GM18909 (cell line): ENCODE measurements around the gene PTMA.

Experiments used
- ATAC-seq: cut with Tn5 transposase; IDR thresholded peaks from one replicate; pipeline ENCODE4 v1.9.1; 2021; ENCODE audit warnings: mild to moderate bottlenecking; ENCODE audit not compliant: unreplicated experiment, poor library complexity

PTMA gene

GRCh38 chr2:231714639-231715498, 6.5 kb downstream of the PTMA start:
- no peak for ATAC-seq

GRCh38 chr2:231715499-231715837, 7.1 kb downstream of the PTMA start:
- ATAC-seq = no peak

GRCh38 chr2:231715988-231716616, 7.8 kb downstream of the PTMA start:
- no peak for ATAC-seq

- ATAC-seq = no peak
Measured at GRCh38 chr2:231716666-231717280, 8.4 kb downstream of the PTMA start.

GRCh38 chr2:231717281-231718171, 9.2 kb downstream of the PTMA start:
- peak; percentile 36 for ATAC-seq

- no peak for ATAC-seq
Measured at GRCh38 chr2:231718799-231719198, 10.5 kb downstream of the PTMA start.

- ATAC-seq = peak; percentile 10
Measured at GRCh38 chr2:231720292-231720986, 12.1 kb downstream of the PTMA start.

GRCh38 chr2:231720987-231721966, 13.0 kb downstream of the PTMA start:
- ATAC-seq = peak; percentile 80

GRCh38 chr2:231722721-231723307, 14.5 kb downstream of the PTMA start:
- ATAC-seq = no peak

- no peak for ATAC-seq
Measured at GRCh38 chr2:231725476-231725875, 17.2 kb downstream of the PTMA start.

- no peak for ATAC-seq
Measured at GRCh38 chr2:231726276-231726675, 18.0 kb downstream of the PTMA start.

GRCh38 chr2:231727621-231728020, 19.3 kb downstream of the PTMA start:
- ATAC-seq = no peak

- no peak for ATAC-seq
Measured at GRCh38 chr2:231732604-231733003, 24.3 kb downstream of the PTMA start.

- no peak for ATAC-seq
Measured at GRCh38 chr2:231737761-231738160, 29.4 kb downstream of the PTMA start.

- no peak for ATAC-seq
Measured at GRCh38 chr2:231743376-231744116, 35.2 kb downstream of the PTMA start.

GRCh38 chr2:231745303-231746038, 37.1 kb downstream of the PTMA start:
- ATAC-seq = no peak
